K562 (cell line): ENCODE data around the gene COL5A3. TPM values are rescaled to one million over a fixed set of nuclear protein-coding genes. Genes with fewer than 3 reads are reported as not detected.

ENCODE experiments used
- CEBPZ ChIP-seq: fragments of 150-350 bp; IDR thresholded peaks from 2 replicates; pipeline ENCODE4 v1.6.1; 2014; ENCODE audit warnings: low read depth, mild to moderate bottlenecking, low read length, borderline replicate concordance
- CTCF ChIP-seq, 3 experiments: IDR thresholded peaks in 2 of 3; conservative IDR thresholded peaks in 1 of 3; 2 replicates each; pipeline ENCODE4 v1.5.1; 2011 to 2012; ENCODE audit warnings: low read length in 3 of 3, mild to moderate bottlenecking in 3 of 3, control low read depth in 2 of 3, improper control_type of control experiment in 1 of 3, inconsistent platforms in 1 of 3, low read depth in 1 of 3, mixed read lengths in 1 of 3, moderate library complexity in 1 of 3; ENCODE audit not compliant: insufficient read depth in 2 of 3
- CXXC5 ChIP-seq: fragments of 250-450 bp; sonication (Bioruptor Pico); IDR thresholded peaks from 2 replicates; pipeline ENCODE4 v1.8.0; 2022; ENCODE audit warnings: inconsistent platforms, mild to moderate bottlenecking, moderate library complexity
- FIP1L1 ChIP-seq: fragments of 200-400 bp; formaldehyde crosslinking; IDR thresholded peaks from 2 replicates; pipeline ENCODE4 v1.6.1; 2018; ENCODE audit warnings: mild to moderate bottlenecking, low read depth, low read length; ENCODE audit not compliant: poor library complexity, severe bottlenecking
- KLF6 ChIP-seq: fragments of 250-450 bp; sonication (Bioruptor Pico); IDR thresholded peaks from 2 replicates; pipeline ENCODE4 v1.4.0; 2020; ENCODE audit warnings: mild to moderate bottlenecking, moderate library complexity, borderline replicate concordance
- NFATC3 ChIP-seq: fragments of 450-650 bp; IDR thresholded peaks from 2 replicates; pipeline ENCODE4 v1.6.1; 2017; ENCODE audit warnings: mild to moderate bottlenecking
- OTX1 ChIP-seq: fragments of 450-650 bp; formaldehyde crosslinking; IDR thresholded peaks from 2 replicates; pipeline ENCODE4 v1.4.0; 2022; ENCODE audit warnings: mild to moderate bottlenecking
- RBM25 ChIP-seq: fragments of 200-400 bp; formaldehyde crosslinking; IDR thresholded peaks from 2 replicates; pipeline ENCODE4 v1.6.1; 2018; ENCODE audit warnings: low read length, low read depth, moderate library complexity; ENCODE audit not compliant: severe bottlenecking
- VEZF1 ChIP-seq: fragments of 200-800 bp; sonication (Bioruptor generic); IDR thresholded peaks from 2 replicates; pipeline ENCODE4 v1.6.1; 2017; ENCODE audit warnings: missing genetic modification characterization, missing compliant biosample characterization
- ZNF140 ChIP-seq: fragments of 250-450 bp; sonication (Bioruptor Pico); IDR thresholded peaks from 2 replicates; pipeline ENCODE4 v1.8.0; 2021; ENCODE audit warnings: moderate library complexity, mild to moderate bottlenecking, inconsistent platforms
- ZNF324 ChIP-seq: fragments of 250-450 bp; sonication (Bioruptor Pico); IDR thresholded peaks from 2 replicates; pipeline ENCODE4 v1.4.0; 2020; ENCODE audit warnings: mild to moderate bottlenecking
- ZNF347 ChIP-seq: fragments of 450-650 bp; formaldehyde crosslinking; IDR thresholded peaks from 2 replicates; pipeline ENCODE4 v1.4.0; 2020; ENCODE audit warnings: low read depth, mild to moderate bottlenecking, moderate library complexity
- polyA plus RNA-seq, 8 experiments: library from polyadenylated mRNA; depleted of rRNA in 4 of 8; stranded (reverse) in 5 of 8; unstranded in 3 of 8; fragments of >200 nt; fragmentation: Nextera tagmentation in 2 of 8; fragmentation: Illumina TruSeq in 1 of 8; extraction: Ambion mirVana in 2 of 8; extraction: Trizol in 1 of 8; gene quantifications; 2 replicates each; pipeline versions ENCODE4 v1.2.1 to v1.2.3, GENCODE V29; 2011 to 2014; ENCODE audit warnings: inconsistent platforms in 1 of 8, missing spikeins in 1 of 8
- total RNA-seq, 7 experiments: library from RNA; depleted of rRNA in 6 of 7; stranded (reverse); fragments of >200 nt in 6 of 7; fragmentation: Illumina TruSeq in 2 of 7; extraction: Trizol in 2 of 7; gene quantifications; 2 replicates each; pipeline versions ENCODE4 v1.2.1 to v1.2.3, GENCODE V29; 2011 to 2021; ENCODE audit warnings: low replicate concordance in 1 of 7
- TF ChIP-seq, protein P1 (sequence below): fragments of 250-450 bp; sonication (Bioruptor Pico); IDR thresholded peaks from 2 replicates; pipeline ENCODE4 v1.4.0; 2020; ENCODE audit warnings: mild to moderate bottlenecking
- TF ChIP-seq, protein P2 (sequence below), 2 experiments: fragments of 450-650 bp; conservative IDR thresholded peaks; 2 replicates each; pipeline ENCODE4 v1.6.1; 2017; ENCODE audit warnings: mild to moderate bottlenecking in 2 of 2, moderate library complexity in 2 of 2

The COL5A3 gene
- total and polyA plus RNA-seq, 9 of the 15 experiments (the other 6 are each of a cell fraction or from before 2014, with no cell fraction given) = 0.01 to 0.02 TPM; not detected in 7

DNA sequence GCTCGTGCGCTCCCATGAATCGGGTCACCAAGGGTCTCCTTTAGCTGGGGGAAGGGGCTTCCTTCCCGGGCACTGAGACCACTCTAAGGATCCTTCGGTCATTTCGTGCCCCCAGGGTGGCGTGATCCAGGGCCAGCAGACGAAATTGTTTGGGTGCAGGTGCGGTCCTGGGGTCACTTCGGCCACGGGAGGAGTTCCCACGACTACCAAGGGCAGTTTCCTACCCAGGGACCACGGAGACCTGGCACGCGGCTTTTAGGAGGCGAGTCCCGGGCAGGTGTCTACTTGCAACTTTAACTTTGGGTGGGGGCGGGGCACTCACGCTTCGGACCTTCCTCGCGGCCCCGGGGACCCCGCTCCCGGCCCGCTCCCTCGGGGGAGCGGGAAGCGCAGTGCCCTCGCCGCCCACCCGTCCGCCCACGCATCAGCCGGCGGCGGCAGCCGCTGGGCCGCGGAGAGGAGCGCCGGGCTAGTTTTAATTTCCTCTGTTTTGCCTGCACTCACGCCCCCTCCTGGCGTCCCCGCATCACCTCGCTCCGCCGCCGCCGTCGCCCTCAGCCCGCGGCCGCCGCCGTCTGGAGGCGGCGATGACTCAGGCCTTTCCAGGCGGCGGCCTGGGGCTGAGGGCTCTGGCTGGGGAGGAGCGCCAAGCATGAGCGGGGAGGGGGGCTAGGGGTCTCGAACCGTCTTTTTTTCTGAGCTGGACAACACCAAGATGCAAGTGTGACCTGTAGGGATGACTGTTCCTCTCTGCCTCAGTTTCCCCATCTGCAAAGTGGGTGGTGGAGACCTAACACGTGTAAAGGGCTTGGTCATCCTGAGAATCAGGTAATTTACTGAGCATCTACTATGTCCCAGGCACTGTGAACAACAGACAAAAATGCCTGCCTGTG, 95.7 kb downstream of the COL5A3 start (continued):
- TF ChIP-seq ZNF324 (CRISPR knock-in tag) (no peak), VEZF1 (CRISPR knock-in tag) (peak; percentile 70), NFATC3 (no peak), RBM25 (peak; percentile 88), CXXC5 (CRISPR knock-in tag) (peak; percentile 92), CEBPZ (no peak; the same call in 1 of the 2 replicates), ZNF140 (CRISPR knock-in tag) (no peak), FIP1L1 (peak; percentile 95), CTCF (IDR thresholded peaks at IDR 0.05 in 2 of 3, conservative IDR thresholded peaks at IDR 0.05 in 1 of 3; ENCODE audit: insufficient read depth in 2 of 3, low read depth in 1 of 3, low read length in 3 of 3) (peak; percentile 67 to 96 (median 80)), OTX1 (peak; percentile 9; the same call in 1 of the 2 replicates), ZNF347 (no peak), KLF6 (CRISPR knock-in tag) (no peak)
- TF ChIP-seq, protein P1, sequence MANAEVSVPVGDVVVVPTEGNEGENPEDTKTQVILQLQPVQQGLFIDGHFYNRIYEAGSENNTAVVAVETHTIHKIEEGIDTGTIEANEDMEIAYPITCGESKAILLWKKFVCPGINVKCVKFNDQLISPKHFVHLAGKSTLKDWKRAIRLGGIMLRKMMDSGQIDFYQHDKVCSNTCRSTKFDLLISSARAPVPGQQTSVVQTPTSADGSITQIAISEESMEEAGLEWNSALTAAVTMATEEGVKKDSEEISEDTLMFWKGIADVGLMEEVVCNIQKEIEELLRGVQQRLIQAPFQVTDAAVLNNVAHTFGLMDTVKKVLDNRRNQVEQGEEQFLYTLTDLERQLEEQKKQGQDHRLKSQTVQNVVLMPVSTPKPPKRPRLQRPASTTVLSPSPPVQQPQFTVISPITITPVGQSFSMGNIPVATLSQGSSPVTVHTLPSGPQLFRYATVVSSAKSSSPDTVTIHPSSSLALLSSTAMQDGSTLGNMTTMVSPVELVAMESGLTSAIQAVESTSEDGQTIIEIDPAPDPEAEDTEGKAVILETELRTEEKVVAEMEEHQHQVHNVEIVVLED = peak; percentile 35; the same call in 1 of the 2 replicates
- TF ChIP-seq, protein P2, sequence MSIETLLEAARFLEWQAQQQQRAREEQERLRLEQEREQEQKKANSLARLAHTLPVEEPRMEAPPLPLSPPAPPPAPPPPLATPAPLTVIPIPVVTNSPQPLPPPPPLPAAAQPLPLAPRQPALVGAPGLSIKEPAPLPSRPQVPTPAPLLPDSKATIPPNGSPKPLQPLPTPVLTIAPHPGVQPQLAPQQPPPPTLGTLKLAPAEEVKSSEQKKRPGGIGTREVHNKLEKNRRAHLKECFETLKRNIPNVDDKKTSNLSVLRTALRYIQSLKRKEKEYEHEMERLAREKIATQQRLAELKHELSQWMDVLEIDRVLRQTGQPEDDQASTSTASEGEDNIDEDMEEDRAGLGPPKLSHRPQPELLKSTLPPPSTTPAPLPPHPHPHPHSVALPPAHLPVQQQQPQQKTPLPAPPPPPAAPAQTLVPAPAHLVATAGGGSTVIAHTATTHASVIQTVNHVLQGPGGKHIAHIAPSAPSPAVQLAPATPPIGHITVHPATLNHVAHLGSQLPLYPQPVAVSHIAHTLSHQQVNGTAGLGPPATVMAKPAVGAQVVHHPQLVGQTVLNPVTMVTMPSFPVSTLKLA (conservative IDR thresholded peaks at IDR 0.05) = peak; percentile 25 to 66; a peak in 2 of 4 replicates
